OCI-LY3 (cell line): ENCODE results near the gene AP1S3.

ENCODE experiments used
- EZH2phosphoT487 ChIP-seq: fragments of 200-600 bp; shearing (Covaris generic); IDR thresholded peaks from 2 replicates; pipeline ENCODE4 v1.6.1; 2018; ENCODE audit warnings: antibody characterized with exemption, mixed run types, low read depth
- TF ChIP-seq, protein P1 (sequence below): fragments of 200-600, 300-600 bp; sonication (generic); IDR thresholded peaks from 2 replicates; pipeline ENCODE4 v1.5.1; 2014; ENCODE audit warnings: antibody characterized with exemption, low read length, low read depth

DNA sequence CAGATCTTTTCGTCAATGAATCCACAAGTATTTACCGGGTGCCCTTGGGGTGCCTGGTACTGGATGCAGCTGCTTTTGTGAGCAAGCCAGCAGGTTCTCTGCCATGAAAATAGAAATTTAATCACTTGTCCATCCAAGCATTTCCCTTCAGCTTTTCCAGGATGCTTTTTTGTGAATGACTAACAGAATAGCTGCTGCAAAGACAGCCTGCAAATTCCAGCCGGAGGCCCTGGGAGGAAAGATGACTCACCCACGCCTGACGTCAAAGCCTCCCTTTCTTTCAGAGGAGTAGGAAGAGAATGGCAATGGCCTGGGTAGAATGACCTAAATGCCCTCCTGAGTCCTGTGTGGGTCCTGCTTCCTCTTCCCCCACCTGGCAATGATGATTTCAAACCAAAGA lies 111.9 kb downstream of the AP1S3 start:
- TF ChIP-seq, protein P1, sequence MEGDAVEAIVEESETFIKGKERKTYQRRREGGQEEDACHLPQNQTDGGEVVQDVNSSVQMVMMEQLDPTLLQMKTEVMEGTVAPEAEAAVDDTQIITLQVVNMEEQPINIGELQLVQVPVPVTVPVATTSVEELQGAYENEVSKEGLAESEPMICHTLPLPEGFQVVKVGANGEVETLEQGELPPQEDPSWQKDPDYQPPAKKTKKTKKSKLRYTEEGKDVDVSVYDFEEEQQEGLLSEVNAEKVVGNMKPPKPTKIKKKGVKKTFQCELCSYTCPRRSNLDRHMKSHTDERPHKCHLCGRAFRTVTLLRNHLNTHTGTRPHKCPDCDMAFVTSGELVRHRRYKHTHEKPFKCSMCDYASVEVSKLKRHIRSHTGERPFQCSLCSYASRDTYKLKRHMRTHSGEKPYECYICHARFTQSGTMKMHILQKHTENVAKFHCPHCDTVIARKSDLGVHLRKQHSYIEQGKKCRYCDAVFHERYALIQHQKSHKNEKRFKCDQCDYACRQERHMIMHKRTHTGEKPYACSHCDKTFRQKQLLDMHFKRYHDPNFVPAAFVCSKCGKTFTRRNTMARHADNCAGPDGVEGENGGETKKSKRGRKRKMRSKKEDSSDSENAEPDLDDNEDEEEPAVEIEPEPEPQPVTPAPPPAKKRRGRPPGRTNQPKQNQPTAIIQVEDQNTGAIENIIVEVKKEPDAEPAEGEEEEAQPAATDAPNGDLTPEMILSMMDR: no peak
- no peak for TF ChIP-seq EZH2phosphoT487
